ENCODE results near the gene DDIAS.

The DDIAS gene

DNA sequence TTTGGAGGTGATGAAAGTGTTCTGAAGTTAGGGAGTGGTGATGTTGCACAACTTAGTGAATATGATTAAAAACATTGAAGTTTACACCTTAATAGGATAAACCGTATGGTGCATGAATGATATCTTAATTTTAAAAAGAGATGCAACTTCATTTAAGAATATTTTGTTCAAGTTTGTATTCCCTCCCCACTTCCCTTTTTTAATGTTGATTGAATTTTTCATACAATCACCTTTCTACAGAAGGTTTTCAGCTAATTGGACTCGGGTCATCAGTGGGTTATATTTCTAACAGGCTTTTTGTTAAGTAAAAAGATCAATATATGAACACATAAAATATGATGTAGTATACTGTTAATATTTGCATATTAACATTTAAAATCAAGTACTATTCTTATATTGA, 72.6 kb downstream of the DDIAS start:
- no peak for DNase-seq

DNA sequence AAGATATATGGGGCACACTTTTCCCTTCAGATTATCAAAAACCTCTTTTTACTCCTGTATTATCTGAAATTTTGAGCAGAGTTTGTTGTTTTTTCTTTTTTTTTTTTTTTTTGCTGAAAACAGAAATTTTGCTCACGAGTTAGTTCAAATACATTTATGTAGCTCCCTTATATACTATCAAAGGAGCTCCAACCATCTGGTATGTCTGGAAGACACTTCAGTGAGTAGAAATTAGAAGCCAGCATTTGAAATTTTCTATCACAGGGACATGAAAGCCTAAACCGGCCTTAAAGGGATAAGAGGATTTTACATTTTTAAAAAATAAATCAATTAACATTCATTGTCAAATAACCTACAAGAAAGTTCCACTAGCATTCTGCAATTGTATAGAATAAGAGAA, 73.3 kb downstream of the DDIAS start:
- no peak for DNase-seq

DNA sequence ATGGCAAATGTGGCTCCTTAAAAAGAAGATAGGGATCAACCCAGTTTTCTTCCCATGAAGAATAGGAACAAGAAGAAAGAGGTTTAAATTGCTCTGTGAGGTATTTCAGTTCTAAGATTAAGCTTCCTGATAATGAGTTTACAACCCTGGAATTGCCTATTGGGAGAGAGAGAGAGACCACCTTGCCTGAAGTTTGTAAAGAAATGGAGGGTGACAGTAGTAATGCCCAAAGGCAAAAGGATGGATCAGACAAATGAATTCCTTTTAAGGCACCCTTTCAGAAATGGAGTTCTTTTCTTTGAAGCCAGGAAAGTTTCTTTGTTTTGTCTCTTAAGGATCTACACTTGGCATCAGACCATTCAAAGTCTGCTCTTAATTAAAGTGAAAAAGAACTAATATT, 74.3 kb downstream of the DDIAS start:
- DNase-seq: no peak

DNA sequence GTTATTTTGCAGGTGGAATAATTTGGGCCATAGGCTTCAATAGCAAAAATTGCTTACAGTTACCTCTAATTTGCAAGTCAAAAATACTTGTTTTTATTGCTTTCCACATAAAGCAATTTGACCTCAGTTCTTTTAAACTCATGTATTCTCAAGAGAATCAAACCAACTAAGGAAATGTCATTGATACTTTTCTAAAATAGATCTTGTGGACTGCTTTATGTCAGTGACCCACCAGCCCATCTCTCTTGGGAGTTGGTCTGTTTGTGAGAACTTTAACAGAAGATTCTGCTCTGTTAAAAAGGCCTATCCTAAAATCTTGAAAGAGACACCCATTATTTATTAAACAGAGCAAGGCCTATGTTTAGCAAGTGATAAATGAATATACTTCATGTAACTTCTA, 75.2 kb downstream of the DDIAS start:
- no peak for DNase-seq

DNA sequence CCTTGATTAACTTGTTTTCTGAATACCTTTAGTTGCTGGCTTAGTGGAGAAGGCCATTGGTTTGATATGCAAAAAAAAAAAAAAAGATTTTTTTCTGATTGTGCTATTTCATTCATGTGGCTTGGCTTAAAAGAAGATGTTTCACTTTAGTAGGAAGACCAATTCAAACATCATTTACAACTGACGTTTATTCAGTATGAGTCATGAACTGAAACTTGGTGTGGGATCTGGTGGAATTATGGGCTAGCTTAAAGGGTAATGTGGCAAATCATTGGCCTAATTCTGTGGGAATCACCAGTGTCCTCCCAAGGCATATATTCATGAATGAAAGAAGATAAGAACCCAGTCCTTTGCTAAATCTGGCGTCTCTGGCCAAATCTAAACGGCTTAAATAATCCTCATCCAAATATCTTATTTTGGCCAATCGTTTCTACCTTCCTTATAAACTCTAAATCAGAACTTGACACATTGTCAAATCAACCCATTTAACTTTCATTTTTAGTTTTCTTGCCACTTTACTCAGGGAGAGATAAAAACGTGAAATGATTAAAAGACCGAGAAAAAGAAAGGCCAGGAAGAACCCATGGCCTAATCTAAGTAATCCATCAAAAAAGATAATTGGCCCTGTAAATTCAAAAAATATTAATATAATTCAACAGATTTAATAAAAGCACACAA, 77.0 kb downstream of the DDIAS start:
- no peak for DNase-seq

DNA sequence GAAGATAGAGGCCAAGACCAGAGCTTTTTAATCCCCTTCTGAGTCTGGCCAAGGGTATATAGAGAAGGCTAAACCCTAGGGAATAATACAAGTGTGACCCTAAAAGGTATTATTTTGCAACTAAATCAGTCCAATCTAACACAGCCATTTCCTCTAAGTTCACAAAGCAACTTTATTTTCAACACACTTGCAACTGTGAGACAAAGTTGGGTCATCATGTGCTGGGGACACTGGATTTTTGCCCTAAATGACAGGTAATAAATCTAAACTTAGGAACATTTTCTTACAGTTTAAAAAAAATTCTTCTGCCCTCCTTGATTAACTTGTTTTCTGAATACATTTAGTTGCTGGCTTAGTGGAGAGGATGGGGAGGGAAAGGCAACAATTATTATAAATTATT, 78.3 kb downstream of the DDIAS start:
- no peak for DNase-seq

DNA sequence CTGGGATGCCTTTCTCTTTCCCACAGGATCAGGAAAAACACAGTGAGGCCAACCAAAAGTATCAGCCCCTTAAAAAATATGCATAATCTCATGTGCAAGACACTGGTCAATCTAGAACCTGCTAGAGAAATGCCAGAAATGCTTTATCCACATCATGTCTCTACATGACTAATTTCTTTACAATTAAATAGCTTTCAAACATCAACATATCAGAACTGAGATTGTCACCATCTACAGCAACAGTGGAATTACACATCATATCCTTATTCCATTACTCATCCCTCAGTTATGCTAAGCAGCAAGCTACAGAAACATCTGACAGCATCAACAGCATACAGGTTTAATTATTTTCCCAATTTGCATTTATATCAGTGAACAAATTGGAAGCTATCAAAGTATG, 78.8 kb downstream of the DDIAS start:
- peak; percentile 35 for DNase-seq

DNA sequence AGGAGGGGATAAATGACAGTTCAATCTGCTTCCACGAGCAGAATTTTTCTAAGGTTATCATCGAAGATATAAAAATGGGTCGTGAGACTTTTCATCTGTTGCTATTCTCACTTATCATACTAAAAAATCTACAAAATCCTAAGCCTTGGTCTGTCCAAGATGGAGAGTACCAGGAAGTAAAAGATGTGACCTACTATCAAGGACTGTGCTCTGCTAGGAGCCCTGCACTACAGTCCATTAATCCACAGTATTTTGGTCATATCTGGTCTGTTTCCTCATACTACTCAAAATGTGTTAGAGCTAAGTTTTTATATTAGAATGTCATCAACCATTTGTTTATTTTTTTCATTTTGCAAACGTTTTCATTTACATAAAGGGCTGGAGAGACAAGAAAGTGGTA, 79.4 kb downstream of the DDIAS start:
- no peak for DNase-seq

DNA sequence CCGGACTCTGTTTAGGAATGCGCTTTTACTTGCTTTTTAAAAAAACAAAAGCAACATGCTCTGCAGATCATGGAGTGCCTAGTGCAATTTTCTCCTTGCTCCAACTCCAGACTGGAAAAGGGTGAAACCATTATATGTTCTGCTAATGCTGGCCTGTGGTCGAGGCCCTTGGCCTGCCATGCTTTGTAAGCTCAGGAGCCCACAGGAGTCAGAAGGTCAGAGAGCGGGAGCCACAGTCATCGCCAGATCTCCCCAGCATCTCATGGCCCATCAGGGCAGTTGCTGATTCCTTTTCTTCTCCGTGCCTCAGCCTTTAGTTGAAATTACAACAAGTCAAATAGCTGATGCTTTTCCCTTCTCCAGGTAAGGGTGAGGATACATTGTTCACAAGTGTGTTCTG, 80.3 kb downstream of the DDIAS start:
- no peak for DNase-seq

Data from amniotic stem cell (primary cell).